ENCODE data around the gene CDKAL1. TPM values are rescaled to one million over a fixed set of nuclear protein-coding genes. Genes with fewer than 3 reads are reported as not detected.

Gene CDKAL1
- total RNA-seq, 1 donor from 2014 or later, result 9.6 TPM

DNA sequence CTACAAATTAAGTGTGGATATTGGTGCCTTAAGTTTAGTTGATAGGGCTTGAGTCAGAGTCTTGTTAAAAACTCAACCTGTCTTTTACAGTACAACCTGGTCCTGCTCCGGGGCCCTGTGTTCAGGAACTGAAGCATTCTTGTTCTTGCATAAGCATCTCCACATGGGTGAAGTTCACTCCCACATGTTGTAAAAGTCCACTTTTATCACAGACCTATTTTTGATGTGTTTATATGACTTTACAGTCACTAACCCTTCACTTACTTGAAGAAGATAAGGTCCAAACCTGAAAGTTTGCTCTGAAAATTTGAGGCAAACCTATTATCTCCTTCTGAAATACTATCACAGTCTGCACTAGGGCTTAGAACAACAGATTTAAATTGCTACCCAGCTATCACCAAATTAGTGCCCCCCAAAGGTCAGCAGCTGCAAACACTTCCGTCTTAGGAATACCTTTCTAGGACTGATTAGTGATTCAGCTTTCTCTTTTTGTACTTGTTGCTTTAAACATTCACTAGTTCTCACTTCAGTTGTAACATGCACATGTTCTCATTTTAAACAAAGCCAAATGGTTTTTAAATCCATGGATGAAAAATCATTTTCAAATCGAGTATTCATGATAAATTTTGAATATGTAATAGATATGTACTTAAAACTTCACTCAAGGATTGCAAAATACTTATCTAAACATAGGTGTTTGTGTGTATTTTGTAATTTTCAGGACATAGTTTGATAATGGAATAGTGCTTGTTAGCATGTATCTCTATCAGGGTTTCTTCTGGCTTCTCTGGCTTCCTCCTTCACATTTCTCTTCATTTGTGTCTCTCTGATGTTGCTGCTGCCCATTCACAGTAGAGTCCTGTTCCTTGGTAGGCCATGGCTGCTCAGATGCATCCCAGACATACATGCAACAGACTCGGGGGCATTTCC, 589.5 kb downstream of the CDKAL1 start:
- Mint-ChIP-seq H3K36me3 (ENCODE audit: low read depth) (peaks cover 2% of the 10 kb centered on the region), H3K4me1 (ENCODE audit: low read depth) (no peaks in the 10 kb centered on the region), H3K27me3 (ENCODE audit: low read depth) (no peaks in the 10 kb centered on the region), H3K9me3 (ENCODE audit: low read depth) (no peaks in the 10 kb centered on the region), H3K27ac (ENCODE audit: unreplicated experiment) (no peak overlapping the region), H3K4me3 (ENCODE audit: unreplicated experiment) (no peak overlapping the region)
- TF ChIP-seq, protein P1, sequence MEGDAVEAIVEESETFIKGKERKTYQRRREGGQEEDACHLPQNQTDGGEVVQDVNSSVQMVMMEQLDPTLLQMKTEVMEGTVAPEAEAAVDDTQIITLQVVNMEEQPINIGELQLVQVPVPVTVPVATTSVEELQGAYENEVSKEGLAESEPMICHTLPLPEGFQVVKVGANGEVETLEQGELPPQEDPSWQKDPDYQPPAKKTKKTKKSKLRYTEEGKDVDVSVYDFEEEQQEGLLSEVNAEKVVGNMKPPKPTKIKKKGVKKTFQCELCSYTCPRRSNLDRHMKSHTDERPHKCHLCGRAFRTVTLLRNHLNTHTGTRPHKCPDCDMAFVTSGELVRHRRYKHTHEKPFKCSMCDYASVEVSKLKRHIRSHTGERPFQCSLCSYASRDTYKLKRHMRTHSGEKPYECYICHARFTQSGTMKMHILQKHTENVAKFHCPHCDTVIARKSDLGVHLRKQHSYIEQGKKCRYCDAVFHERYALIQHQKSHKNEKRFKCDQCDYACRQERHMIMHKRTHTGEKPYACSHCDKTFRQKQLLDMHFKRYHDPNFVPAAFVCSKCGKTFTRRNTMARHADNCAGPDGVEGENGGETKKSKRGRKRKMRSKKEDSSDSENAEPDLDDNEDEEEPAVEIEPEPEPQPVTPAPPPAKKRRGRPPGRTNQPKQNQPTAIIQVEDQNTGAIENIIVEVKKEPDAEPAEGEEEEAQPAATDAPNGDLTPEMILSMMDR (IDR thresholded peaks at IDR 0.05), result no peak
- DNase-seq (ENCODE audit: low spot score), result no peak

DNA sequence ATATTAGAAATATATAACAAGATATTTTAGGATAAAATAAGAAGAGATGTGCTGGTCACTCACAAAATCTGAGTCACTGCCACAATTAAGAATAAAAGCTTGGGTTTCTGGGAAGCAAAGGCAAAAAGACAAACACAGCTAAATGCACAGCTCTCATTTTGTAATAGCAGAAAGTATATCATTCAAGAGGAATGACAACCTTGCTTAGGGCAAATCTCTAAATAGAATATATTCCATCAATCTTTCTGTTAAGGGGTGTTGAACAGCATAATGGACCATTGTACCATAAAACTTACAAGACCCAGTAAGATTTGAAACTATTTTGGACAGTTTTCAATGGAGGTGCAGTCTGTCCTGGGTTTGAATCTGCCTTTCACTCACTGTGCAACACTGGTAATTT, 594.3 kb downstream of the CDKAL1 start:
- Mint-ChIP-seq H3K4me3 (ENCODE audit: unreplicated experiment) (no peak overlapping the region), H3K27me3 (ENCODE audit: low read depth) (no peaks in the 10 kb centered on the region), H3K27ac (ENCODE audit: unreplicated experiment) (no peak overlapping the region), H3K9me3 (ENCODE audit: low read depth) (no peaks in the 10 kb centered on the region), H3K36me3 (ENCODE audit: low read depth) (peaks cover 2% of the 10 kb centered on the region), H3K4me1 (ENCODE audit: low read depth) (peaks cover 10% of the 10 kb centered on the region)
- no peak for DNase-seq (ENCODE audit: low spot score)
- TF ChIP-seq, protein P1 (IDR thresholded peaks at IDR 0.05), result no peak

DNA sequence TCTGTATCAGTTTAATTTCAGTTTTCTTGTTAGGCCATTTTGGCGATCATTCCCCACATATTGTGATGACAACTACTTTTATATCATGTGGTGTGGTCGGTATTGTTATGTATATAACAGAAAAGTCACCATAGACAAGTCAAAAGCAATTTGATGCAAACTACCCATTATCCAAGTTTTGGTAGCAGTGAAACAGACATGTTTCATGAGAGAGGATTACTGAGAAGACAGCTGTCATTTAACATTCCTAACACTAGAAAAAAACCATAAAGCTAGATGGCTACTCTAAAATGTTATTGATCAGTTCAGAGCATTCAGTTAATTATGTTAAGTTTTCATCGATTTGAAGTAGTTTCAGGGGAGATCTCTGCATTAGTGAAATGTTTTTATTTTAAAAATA, 597.1 kb downstream of the CDKAL1 start:
- Mint-ChIP-seq H3K9me3 (ENCODE audit: low read depth) (no peaks in the 10 kb centered on the region), H3K27ac (ENCODE audit: unreplicated experiment) (no peak overlapping the region), H3K4me3 (ENCODE audit: unreplicated experiment) (no peak overlapping the region)

DNA sequence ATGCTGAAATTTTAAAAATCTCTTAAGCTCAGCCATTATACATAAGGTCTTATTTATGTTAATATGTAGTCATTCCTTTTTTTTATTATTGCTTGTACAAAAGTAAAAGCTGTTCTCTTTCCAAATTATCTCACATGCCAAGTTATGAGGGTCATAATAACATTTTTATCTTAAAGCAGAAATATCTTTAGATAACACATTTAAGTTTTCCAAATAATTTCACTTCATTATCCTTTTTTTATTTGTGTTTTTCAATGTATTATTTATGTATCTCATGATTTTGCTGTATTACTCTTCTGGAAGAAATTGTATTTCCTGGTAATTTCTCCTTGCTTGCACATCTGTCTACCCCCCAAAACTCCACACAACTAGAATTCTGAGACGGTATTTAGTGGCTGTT, 598.2 kb downstream of the CDKAL1 start:
- Mint-ChIP-seq H3K9me3 (ENCODE audit: low read depth) (no peaks in the 10 kb centered on the region), H3K36me3 (ENCODE audit: low read depth) (no peaks in the 10 kb centered on the region), H3K4me3 (ENCODE audit: unreplicated experiment) (no peak overlapping the region), H3K27ac (ENCODE audit: unreplicated experiment) (no peak overlapping the region), H3K27me3 (ENCODE audit: low read depth) (no peaks in the 10 kb centered on the region), H3K4me1 (ENCODE audit: low read depth) (peaks cover 15% of the 10 kb centered on the region)
- TF ChIP-seq, protein P1 (IDR thresholded peaks at IDR 0.05), result no peak
- DNase-seq (ENCODE audit: low spot score), result no peak

More for the DNA sequence above, 597.1 kb downstream of the CDKAL1 start:
- H3K27me3 Mint-ChIP-seq (ENCODE audit: low read depth), result no peaks in the 10 kb centered on the region
- no peak for DNase-seq (ENCODE audit: low spot score)
- H3K36me3 Mint-ChIP-seq (ENCODE audit: low read depth), result no peaks in the 10 kb centered on the region
- TF ChIP-seq, protein P1 (IDR thresholded peaks at IDR 0.05), result peak; percentile 31
- H3K4me1 Mint-ChIP-seq (ENCODE audit: low read depth), result peaks cover 15% of the 10 kb centered on the region

DNA sequence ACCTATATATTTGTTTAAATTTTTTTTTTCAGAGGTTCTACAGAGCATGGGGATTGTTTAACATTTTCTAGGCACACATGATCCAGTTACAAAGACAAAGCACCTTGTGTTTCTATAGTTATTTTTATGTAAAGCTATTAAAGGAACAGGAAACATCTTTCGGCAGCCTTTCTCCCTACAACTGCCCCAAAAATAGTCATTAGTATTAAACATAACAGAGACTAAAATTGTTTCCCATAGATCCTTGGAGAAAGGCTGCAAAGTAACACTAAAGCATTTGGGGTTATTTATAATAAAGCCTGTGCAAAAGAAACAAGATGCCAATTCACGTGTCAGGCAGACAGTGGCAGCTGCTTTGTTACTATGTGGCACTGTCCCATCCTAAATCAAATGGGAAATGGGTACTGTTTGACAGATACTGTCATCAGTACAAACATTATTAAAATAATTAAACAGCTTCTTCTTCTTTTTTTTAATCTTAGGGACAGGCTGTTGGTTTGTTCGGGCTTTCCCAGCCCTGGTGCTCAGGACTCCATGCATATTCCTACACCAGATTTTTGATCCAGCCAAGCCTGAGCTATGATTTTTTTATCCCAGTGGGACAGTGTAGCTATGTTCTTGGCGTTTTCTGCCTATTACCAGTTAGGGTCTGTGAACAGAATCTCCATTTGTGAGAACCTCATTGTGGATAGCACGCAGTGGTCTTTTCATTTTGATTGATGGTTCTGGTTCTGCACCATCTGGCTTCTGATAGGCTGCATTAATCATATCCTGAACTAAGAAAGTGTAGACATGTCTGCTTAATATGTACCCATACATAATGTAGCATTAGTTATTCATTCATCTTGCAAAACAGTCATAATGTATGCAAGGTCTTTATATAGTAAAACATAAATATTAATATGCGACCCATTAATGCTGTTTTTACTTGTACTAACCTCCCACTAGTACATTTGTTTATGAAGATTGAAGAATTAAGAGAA, 598.9 kb downstream of the CDKAL1 start:
- Mint-ChIP-seq H3K36me3 (ENCODE audit: low read depth) (no peaks in the 10 kb centered on the region), H3K27ac (ENCODE audit: unreplicated experiment) (peak overlapping the region; percentile 8)
- no peak for DNase-seq (ENCODE audit: low spot score)

More for the DNA sequence above, 598.9 kb downstream of the CDKAL1 start:
- TF ChIP-seq, protein P1 (IDR thresholded peaks at IDR 0.05), result no peak
- peaks cover 15% of the 10 kb centered on the region for H3K4me1 Mint-ChIP-seq (ENCODE audit: low read depth)
- H3K9me3 Mint-ChIP-seq (ENCODE audit: low read depth), result no peaks in the 10 kb centered on the region
- no peaks in the 10 kb centered on the region for H3K27me3 Mint-ChIP-seq (ENCODE audit: low read depth)
- peak overlapping the region; percentile 16 for H3K4me3 Mint-ChIP-seq (ENCODE audit: unreplicated experiment)
